ENCODE results near the gene TBL1Y. TPM values are rescaled to one million over a fixed set of nuclear protein-coding genes. Genes with fewer than 3 reads are reported as not detected.
A peak's percentile ranks its signal among the peaks of the same experiment; 100 is the strongest.
"Not testable (repeated sequence)": the region's sequence is repeated elsewhere in the genome, so short reads cannot be mapped to it uniquely, and the experiment has no call there.

TBL1Y gene
- 1.9 TPM for total RNA-seq
- long read RNA-seq, partial matches to known transcripts, result 0 of 7 reads
- long read RNA-seq, other reads (novel, unspliced or antisense), result 7 of 7 reads

GRCh38 chrY:6910372-6911252 is at the start of gene TBL1Y:
Gene TBL1Y, plus strand, starts transcription at chrY:6910697. Its CDS starts 114,388 bp downstream, at chrY:7025085.
- Histone ChIP-seq H3K9me3 (no peaks in the 10 kb centered on the region), H3K36me3 (no peaks in the 10 kb centered on the region), H3K27ac (no peak within 1 kb of the TSS), H3K27me3 (ENCODE audit: low read depth) (peaks cover 8% of the 10 kb centered on the region), H3K4me1 (peaks cover 4% of the 10 kb centered on the region), H3K4me3 (peak within 1 kb of the TSS; percentile 48)
- intact Hi-C loops (cut with DNase I), result no loop called here
- TF ChIP-seq, protein P1, sequence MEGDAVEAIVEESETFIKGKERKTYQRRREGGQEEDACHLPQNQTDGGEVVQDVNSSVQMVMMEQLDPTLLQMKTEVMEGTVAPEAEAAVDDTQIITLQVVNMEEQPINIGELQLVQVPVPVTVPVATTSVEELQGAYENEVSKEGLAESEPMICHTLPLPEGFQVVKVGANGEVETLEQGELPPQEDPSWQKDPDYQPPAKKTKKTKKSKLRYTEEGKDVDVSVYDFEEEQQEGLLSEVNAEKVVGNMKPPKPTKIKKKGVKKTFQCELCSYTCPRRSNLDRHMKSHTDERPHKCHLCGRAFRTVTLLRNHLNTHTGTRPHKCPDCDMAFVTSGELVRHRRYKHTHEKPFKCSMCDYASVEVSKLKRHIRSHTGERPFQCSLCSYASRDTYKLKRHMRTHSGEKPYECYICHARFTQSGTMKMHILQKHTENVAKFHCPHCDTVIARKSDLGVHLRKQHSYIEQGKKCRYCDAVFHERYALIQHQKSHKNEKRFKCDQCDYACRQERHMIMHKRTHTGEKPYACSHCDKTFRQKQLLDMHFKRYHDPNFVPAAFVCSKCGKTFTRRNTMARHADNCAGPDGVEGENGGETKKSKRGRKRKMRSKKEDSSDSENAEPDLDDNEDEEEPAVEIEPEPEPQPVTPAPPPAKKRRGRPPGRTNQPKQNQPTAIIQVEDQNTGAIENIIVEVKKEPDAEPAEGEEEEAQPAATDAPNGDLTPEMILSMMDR (IDR thresholded peaks at IDR 0.05), result no peak
- ATAC-seq (peak in 1 of 2 donors; percentile 90), DNase-seq (peak; percentile 62)

- intact Hi-C loops (cut with DNase I), result no loop called here
- TF ChIP-seq, protein P1 (IDR thresholded peaks at IDR 0.05), result no peak
- DNase-seq, result no peak
- no peak overlapping the region for H3K27ac ChIP-seq
- H3K36me3 ChIP-seq, result no peaks in the 10 kb centered on the region
- H3K27me3 ChIP-seq (ENCODE audit: low read depth), result no peaks in the 10 kb centered on the region
- H3K4me3 ChIP-seq, result no peak overlapping the region
- H3K9me3 ChIP-seq, result no peaks in the 10 kb centered on the region
- no peak for ATAC-seq
- H3K4me1 ChIP-seq, result no peaks in the 10 kb centered on the region
Observed at GRCh38 chrY:6894496-6894895, 16.0 kb upstream of the TBL1Y start.

GRCh38 chrY:6895236-6895635 is 15.3 kb upstream of the TBL1Y start:
- TF ChIP-seq, protein P1 (IDR thresholded peaks at IDR 0.05), result no peak
- intact Hi-C loops (cut with DNase I), result no loop called here
- Histone ChIP-seq H3K4me3 (no peak overlapping the region), H3K27ac (no peak overlapping the region), H3K4me1 (no peaks in the 10 kb centered on the region), H3K9me3 (no peaks in the 10 kb centered on the region), H3K36me3 (no peaks in the 10 kb centered on the region), H3K27me3 (ENCODE audit: low read depth) (no peaks in the 10 kb centered on the region)
- DNase-seq (no peak), ATAC-seq (no peak)

DNA sequence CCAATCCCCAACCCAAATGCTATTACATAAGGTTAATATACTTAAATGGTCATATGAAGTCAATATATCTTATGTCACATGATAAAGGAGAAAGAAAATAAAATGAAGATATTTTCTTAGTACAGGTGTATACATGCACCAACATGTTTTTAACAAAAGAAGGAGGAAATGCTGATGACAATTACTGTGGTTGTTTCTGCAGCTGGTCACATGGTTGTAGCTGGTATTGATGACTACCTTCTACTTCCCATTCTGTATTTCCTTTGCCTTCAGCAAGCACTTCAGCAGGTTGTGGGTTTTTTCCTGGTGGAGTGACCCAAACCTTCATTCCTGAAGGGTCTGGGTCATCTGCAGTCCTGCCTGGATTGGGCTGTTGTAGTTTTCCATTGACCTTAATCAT is 8.4 kb upstream of the TBL1Y start:
- DNase-seq; H3K36me3 ChIP-seq; H3K4me1 ChIP-seq; intact Hi-C loops (cut with DNase I); ATAC-seq; H3K9me3 ChIP-seq; H3K27me3 ChIP-seq (ENCODE audit: low read depth); H3K4me3 ChIP-seq; H3K27ac ChIP-seq: not testable (repeated sequence)

DNA sequence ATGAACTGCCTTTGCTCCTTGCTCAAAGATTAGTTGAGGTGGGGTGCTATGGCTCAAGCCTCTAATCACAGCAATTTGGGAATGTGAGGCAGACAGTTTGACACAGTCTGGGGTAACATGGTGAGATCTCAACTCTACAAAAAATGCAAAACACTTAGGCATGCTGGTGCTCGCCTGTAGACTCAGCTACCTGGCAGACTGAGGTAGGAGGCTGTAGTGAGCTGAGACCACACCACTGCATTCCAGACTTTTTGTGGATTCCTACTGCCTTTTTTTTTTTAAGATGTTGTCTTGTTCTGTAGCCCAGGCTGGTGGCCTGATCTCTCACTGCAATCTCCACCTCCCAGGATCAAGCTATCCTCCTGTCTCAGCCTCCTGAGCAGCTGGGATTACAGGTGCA is 2.9 kb upstream of the TBL1Y start:
- intact Hi-C loops (cut with DNase I), result no loop called here
- Histone ChIP-seq H3K4me1 (peaks cover 4% of the 10 kb centered on the region), H3K4me3 (no peak overlapping the region), H3K9me3 (no peaks in the 10 kb centered on the region), H3K27me3 (ENCODE audit: low read depth) (peaks cover 8% of the 10 kb centered on the region), H3K36me3 (no peaks in the 10 kb centered on the region), H3K27ac (no peak overlapping the region)
- no peak for DNase-seq
- TF ChIP-seq, protein P1 (IDR thresholded peaks at IDR 0.05), result no peak
- ATAC-seq, result no peak

DNA sequence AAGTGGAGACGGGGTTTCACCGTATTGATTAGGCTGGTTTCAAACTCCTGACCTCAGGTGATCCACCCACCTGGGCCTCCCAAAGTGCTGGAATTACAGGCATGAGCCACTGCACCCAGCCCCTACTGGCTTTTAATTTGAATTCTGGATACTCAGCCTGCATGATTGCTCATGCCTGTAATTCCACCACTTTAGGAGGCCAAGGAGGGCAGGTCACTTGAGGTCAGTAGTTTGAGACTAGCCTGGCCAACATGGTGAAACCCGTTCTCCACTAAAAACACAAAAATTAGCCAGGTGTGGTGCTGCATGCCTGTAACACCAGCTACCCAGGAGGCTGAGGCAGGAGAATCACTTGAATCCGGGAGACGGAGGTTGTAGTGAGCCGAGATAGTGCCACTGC is 2.5 kb upstream of the TBL1Y start:
- H3K4me3 ChIP-seq; H3K36me3 ChIP-seq; H3K27me3 ChIP-seq (ENCODE audit: low read depth); H3K9me3 ChIP-seq; H3K4me1 ChIP-seq; intact Hi-C loops (cut with DNase I); DNase-seq; H3K27ac ChIP-seq; ATAC-seq: not testable (repeated sequence)
